HG03442 (cell line): ENCODE data around the gene IFNA5.

Source experiments
- ATAC-seq: cut with Tn5 transposase; IDR thresholded peaks from one replicate; pipeline ENCODE4 v1.9.1; 2021; ENCODE audit warnings: mild to moderate bottlenecking, moderate library complexity; ENCODE audit not compliant: unreplicated experiment

The IFNA5 gene

GRCh38 chr9:21305213-21305612 lies at the start of gene IFNA5:
IFNA5 (minus strand) TSS chr9:21305313; CDS start chr9:21305256, 57 bp downstream.
- no peak for ATAC-seq

- ATAC-seq: no peak
Measured at GRCh38 chr9:21350787-21351186, 45.7 kb upstream of the IFNA5 start, which contains the start of gene IFNA6. IFNA6 (minus strand) TSS chr9:21350887; CDS start chr9:21350887, 0 bp downstream.

- ATAC-seq: no peak
Measured at GRCh38 chr9:21348430-21348970, 43.4 kb upstream of the IFNA5 start.

- no peak for ATAC-seq
Measured at GRCh38 chr9:21340735-21341134, 35.6 kb upstream of the IFNA5 start.

- ATAC-seq: no peak
Measured at GRCh38 chr9:21336457-21336856, 31.3 kb upstream of the IFNA5 start.

DNA sequence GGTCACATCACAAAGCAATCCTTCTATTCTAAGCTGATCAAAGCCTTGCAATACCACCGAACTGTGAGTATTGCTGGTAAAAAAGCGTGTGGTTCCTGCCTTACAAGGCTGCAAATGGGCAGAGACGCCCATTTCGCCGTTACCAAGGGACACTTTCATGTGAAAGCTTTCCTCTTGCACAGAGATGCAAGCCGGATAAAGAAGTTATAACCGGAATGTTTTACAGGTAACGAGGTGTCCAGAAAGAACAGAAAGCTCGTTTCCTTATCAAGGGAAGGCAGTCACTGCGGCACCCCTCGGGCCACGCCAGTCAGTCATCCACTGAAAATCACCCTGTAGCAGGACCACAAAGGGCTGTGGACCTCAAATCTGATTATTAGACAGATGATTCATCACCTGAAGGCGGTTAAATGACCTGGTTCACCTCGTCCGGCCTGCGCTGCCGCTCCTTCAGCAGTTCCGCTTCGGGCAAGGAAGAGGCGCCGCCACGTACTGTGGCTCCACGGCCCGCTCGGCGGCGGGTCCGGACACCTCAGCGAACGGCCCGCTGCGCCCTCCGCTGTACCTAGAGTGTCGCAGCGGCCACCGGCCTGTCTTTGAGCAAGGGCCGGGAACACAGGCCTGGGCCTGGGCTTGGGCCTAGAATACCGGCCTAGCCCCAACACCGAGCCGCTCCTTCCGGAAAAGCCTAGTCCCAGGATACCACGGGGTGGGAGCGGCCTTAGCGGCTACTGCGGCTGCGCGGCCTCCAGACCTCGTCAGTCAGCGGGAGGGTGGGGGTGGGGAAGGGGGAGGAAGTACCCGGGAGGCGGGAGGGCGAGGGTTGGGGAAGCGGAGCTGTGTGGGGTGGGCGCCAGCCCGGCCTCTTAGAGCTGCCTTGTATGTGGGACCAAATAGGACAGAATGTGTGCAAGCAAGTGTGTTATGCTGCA lies 29.9 kb upstream of the IFNA5 start, which contains the start of gene KLHL9:
Gene KLHL9 (minus strand): TSS at position 704 of the 932 bp plus-strand sequence. CDS start 545 bp downstream, at position 159.
- peak; percentile 89 for ATAC-seq

DNA sequence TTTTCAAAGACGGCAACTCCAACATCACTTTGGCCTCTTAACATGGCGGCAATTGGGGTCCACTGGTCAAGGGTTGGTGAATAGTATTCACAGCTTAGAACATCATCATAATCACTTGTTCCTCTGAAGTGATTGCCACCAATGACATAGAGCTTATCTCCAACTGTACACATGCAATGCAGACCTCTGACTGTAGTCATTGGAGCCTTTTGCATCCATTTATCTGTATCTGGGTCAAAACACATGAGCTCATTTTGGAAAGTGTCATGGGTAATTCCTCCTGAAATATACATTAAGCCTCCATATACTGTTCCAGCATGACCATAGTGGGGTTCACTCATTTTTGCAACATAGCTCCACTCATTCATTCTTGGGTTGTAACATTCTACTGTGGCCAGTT lies 28.1 kb upstream of the IFNA5 start:
- no peak for ATAC-seq

- ATAC-seq: no peak
Measured at GRCh38 chr9:21331676-21332402, 26.7 kb upstream of the IFNA5 start.

DNA sequence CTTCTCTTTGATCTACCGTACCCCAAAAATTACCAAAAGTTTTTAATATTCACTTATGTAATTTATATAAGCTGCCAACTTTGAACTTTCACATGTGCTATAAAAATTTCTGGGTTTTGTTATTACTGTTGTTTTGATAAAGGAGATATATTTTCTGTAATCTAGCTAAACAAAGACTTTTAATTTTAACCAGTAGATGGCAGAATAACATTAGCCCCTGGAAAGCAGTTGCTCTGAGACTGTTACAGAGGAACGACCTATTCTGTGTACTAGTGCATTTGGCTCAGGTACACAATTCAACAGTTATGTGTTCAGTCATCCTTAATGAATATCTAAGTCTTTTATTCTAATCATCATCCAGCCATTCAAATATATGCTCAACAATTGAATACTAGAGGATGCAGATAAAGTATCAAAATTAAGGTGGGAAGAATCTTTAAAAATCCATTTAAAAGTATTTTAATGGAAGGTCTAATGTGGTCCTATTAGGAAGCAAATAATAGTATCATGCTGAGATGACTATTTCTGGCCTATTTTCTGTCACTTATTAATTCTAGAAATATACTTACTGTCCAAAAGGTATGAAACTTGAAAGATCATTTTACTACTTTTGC lies 21.5 kb upstream of the IFNA5 start:
- peak; percentile 84 for ATAC-seq

DNA sequence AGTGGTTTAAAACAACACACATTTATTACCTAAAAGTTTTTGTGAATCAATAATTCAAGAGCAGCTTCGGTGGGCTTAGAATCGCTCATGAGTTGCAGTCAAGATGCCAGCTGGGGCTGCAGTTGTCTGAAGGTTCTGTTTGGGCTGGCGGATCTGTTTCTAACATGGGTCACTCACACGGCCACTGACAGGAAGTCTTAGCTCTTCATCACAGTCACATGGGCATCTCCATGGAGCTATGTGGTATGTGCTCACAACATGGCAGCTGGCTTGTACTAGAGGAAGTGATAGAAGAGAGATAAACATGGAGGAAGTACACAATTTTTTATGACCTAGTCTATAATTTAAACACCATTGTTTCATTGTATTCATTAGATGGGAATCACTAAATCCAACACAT lies 18.9 kb upstream of the IFNA5 start:
- no peak for ATAC-seq

DNA sequence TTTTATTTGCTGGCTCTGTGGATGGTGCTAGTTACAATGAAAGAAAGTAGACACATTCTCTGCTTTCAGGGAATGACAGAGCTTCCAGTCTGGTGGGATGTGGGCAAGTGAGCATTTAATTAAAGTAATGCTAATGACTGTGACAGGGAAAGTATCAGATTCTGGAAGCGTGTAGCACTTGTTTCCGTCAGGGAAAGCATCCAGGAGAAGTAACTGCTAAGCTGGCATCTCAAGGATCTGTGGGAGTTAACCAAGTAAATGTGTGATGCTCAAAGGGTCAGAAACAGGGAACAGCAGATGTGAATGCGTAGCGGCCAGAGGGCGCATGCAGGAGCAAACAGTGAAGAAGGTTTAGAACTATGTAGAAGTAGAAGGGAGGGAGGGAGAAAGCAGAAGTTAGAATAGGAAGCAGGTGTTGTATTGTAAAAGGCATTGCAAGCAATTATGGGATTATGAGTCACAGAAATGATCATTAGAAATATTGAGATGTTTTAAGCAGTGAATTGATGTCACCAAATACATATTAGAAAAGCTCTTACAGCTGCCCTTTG lies 17.9 kb upstream of the IFNA5 start:
- ATAC-seq: no peak

GRCh38 chr9:21320465-21320864 lies 15.4 kb upstream of the IFNA5 start:
- no peak for ATAC-seq

GRCh38 chr9:21317956-21318923 lies 13.1 kb upstream of the IFNA5 start:
- ATAC-seq: peak; percentile 67

DNA sequence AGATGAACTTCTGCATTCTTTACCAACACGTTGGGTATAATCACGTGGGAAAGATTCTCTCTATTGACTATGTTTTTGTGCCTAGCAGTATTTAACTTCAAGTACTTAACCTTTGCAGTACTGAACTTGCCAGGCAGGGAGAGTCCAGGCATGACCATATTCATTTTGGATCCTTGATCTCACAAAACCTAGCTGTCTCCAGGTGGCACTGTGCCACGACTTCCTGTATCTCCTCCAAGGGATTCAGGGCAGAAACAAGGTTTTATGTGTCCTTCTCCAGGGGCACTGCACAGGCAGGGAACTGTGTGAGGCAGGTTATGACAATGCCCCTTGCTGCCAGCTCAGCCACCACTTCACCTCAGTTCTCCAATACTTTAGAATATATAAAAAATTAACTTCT lies 11.7 kb upstream of the IFNA5 start:
- no peak for ATAC-seq

DNA sequence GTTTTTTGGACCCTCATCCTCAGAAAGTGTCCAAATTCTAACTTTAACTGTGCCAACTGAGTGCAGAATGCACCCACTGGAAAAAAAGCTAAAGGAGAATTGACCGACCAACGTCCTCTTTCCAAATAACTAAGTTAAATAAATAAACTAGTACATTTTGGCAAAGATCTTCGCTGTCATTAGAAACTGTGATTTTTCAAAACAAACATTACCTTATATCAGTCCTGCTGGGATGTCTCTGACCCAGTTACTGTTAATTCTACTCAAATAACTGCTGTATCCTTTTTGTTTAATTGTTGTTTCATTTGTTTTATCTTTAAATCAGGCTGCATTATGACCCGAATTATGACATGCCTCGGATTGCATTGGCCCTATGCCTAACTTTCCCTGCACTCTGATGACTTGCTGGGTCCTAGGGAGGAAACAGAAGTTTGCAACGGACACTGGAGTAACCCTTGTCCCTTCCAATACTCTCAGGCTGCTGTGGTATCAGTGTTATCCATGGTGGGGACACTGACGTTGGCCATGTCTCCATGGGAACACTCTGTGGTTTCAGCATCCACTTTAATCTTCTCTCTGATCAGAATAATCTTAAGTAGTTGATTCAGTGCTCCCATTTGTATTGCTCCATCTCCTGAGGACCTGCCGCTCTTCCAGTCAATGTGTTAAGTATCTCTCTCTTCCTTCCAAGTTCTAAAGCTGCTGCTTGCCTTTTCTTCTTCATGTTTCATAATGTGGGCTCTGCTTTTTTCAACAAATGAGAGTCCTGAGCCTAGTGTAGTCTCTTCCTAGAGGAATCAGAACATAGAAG lies 11.1 kb upstream of the IFNA5 start:
- ATAC-seq: no peak

DNA sequence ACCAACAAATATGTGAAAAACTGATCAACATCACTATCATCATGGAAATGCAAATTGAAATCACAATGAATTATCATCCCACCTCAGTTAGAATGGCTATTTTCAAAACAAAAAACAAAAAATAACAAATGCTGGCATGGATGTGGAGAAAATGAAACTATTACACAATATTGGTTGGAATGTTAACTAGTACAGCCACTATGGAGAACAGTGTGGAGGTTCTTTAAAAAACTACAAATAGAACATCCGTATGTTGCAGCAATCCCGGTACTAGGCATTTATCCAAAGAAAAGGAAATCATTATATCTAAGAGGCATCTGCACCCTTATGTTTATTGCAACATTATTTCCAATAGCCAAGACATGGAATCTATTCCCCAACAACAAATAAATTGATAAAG lies 9.0 kb upstream of the IFNA5 start:
- no peak for ATAC-seq

GRCh38 chr9:21311889-21312288 lies 6.8 kb upstream of the IFNA5 start:
- no peak for ATAC-seq

- ATAC-seq: no peak
Measured at GRCh38 chr9:21295992-21296391, 9.1 kb downstream of the IFNA5 start.
